ENCODE data around the gene JPH2. TPM values are rescaled to one million over a fixed set of nuclear protein-coding genes. Genes with fewer than 3 reads are reported as not detected.
A peak's percentile ranks its signal among the peaks of the same experiment; 100 is the strongest.

The JPH2 gene
- total RNA-seq, 1 experiment from 2014 or later, result 0.81 TPM

- Mint-ChIP-seq H3K27ac (no peak overlapping the region), H3K9me3 (no peaks in the 10 kb centered on the region), H3K4me1 (peaks cover 17% of the 10 kb centered on the region)
These were observed 34.5 kb upstream of the JPH2 start for GRCh38 chr20:44221368-44221954.

DNA sequence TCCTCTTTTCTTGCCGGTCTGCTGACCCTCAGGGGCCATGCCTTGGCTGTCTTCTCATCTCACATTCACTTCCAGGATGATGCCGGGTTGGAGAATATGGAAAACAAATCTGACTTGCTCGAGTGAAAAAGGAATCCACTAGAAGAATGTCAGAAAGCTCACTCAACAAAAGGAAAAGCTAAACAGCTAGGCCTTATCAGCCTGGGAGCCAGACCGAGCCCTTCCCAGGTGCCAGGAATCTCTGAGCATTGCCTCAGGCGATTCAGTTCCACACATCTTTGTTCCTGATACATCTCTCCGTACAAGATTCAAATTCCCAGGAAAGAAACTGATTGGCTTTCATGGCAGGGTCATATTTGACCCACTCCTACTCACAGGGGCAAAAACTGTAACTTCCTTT lies 32.8 kb upstream of the JPH2 start:
- ChIA-PET POLR2A (no interaction called here), CTCF (interaction anchor here (0.6 to 4.0 kb wide), 4 partner anchors 11 to 170 kb away, joined by 3 to 45 read pairs (median 22); partner anchors contain the start of gene FITM2)
- Mint-ChIP-seq H3K9me3 (no peaks in the 10 kb centered on the region), H3K27ac (peak overlapping the region; percentile 51; the same call in 1 of the 2 replicates), H3K27me3 (ENCODE audit: low read depth) (no peaks in the 10 kb centered on the region), H3K4me1 (peaks cover 21% of the 10 kb centered on the region), H3K36me3 (no peaks in the 10 kb centered on the region), H3K4me3 (no peak overlapping the region)
- ATAC-seq, result no peak
- no peak for TF ChIP-seq SMAD4 (CRISPR knock-in tag; IDR thresholded peaks at IDR 0.05)
- no peak for TF ChIP-seq CREM (CRISPR knock-in tag; IDR thresholded peaks at IDR 0.05)
- TF ChIP-seq, protein P1, sequence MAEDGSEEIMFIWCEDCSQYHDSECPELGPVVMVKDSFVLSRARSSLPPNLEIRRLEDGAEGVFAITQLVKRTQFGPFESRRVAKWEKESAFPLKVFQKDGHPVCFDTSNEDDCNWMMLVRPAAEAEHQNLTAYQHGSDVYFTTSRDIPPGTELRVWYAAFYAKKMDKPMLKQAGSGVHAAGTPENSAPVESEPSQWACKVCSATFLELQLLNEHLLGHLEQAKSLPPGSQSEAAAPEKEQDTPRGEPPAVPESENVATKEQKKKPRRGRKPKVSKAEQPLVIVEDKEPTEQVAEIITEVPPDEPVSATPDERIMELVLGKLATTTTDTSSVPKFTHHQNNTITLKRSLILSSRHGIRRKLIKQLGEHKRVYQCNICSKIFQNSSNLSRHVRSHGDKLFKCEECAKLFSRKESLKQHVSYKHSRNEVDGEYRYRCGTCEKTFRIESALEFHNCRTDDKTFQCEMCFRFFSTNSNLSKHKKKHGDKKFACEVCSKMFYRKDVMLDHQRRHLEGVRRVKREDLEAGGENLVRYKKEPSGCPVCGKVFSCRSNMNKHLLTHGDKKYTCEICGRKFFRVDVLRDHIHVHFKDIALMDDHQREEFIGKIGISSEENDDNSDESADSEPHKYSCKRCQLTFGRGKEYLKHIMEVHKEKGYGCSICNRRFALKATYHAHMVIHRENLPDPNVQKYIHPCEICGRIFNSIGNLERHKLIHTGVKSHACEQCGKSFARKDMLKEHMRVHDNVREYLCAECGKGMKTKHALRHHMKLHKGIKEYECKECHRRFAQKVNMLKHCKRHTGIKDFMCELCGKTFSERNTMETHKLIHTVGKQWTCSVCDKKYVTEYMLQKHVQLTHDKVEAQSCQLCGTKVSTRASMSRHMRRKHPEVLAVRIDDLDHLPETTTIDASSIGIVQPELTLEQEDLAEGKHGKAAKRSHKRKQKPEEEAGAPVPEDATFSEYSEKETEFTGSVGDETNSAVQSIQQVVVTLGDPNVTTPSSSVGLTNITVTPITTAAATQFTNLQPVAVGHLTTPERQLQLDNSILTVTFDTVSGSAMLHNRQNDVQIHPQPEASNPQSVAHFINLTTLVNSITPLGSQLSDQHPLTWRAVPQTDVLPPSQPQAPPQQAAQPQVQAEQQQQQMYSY (CRISPR knock-in tag; IDR thresholded peaks at IDR 0.05), result no peak
- no peak for TF ChIP-seq ZNF317 (CRISPR knock-in tag; IDR thresholded peaks at IDR 0.05; ENCODE audit: borderline replicate concordance, low read depth)
- no peak for TF ChIP-seq PRRX2 (CRISPR knock-in tag; IDR thresholded peaks at IDR 0.05)
- no peak for TF ChIP-seq RELA (CRISPR knock-in tag; IDR thresholded peaks at IDR 0.05; ENCODE audit: borderline replicate concordance)
- TF ChIP-seq USF1 (CRISPR knock-in tag; IDR thresholded peaks at IDR 0.05), result no peak
- no peak for DNase-seq (ENCODE audit: low spot score)

More at GRCh38 chr20:44221368-44221954, 34.5 kb upstream of the JPH2 start:
- H3K27me3 Mint-ChIP-seq (ENCODE audit: low read depth), result no peaks in the 10 kb centered on the region
- POLR2A ChIA-PET, result no interaction called here
- TF ChIP-seq FOXK1 (CRISPR knock-in tag; IDR thresholded peaks at IDR 0.05) (no peak), USF2 (CRISPR knock-in tag; IDR thresholded peaks at IDR 0.05) (no peak), ZNF232 (CRISPR knock-in tag; IDR thresholded peaks at IDR 0.05) (no peak), ZNF281 (CRISPR knock-in tag; IDR thresholded peaks at IDR 0.05) (no peak), ZBTB21 (CRISPR knock-in tag; IDR thresholded peaks at IDR 0.05; ENCODE audit: borderline replicate concordance) (no peak), GTF2I (CRISPR knock-in tag; conservative IDR thresholded peaks at IDR 0.05) (no peak), MLX (CRISPR knock-in tag; IDR thresholded peaks at IDR 0.05) (no peak), ETV6 (CRISPR knock-in tag; IDR thresholded peaks at IDR 0.05) (no peak), FOXJ3 (CRISPR knock-in tag; IDR thresholded peaks at IDR 0.05; ENCODE audit: borderline replicate concordance) (no peak), TCF7 (CRISPR knock-in tag; IDR thresholded peaks at IDR 0.05; ENCODE audit: low read depth) (no peak)
- CTCF ChIA-PET, result interaction anchor here (1.9 to 4.1 kb wide), 4 partner anchors 10 to 124 kb away, joined by 5 to 25 read pairs (median 18); partner anchors contain the start of genes FITM2 and GDAP1L1
- DNase-seq (ENCODE audit: low spot score) (no peak), ATAC-seq (no peak)
- no peak overlapping the region for H3K4me3 Mint-ChIP-seq
- no peaks in the 10 kb centered on the region for H3K36me3 Mint-ChIP-seq

Measured in WTC11 (cell line).